Vagina (tissue), 2 donors: ENCODE data around the gene OR5H15.

Experiments used
- CTCF ChIP-seq, 3 experiments: fragments of 450-650 bp in 2 of 3; fragments of 200-600 bp in 1 of 3; sonication (generic) in 1 of 3; IDR thresholded peaks; one replicate each; pipeline ENCODE4 v1.5.1; 2017 to 2019; ENCODE audit warnings: antibody characterized with exemption in 3 of 3, mild to moderate bottlenecking in 2 of 3, moderate library complexity in 2 of 3
- POLR2A ChIP-seq, 2 donors: fragments of 450-650 bp; IDR thresholded peaks; one replicate each; pipeline ENCODE4 v1.6.1; 2017; ENCODE audit warnings: antibody characterized with exemption in 2 of 2, mild to moderate bottlenecking in 2 of 2, moderate library complexity in 2 of 2

GRCh38 chr3:98151241-98151640 lies 15.3 kb upstream of the OR5H15 start:
- no peak for TF ChIP-seq POLR2A (IDR thresholded peaks at IDR 0.05)
- TF ChIP-seq CTCF (IDR thresholded peaks at IDR 0.05): no peak
